Fibroblast of the conjunctiva (primary cell): Measurements from ENCODE around the gene HOXC10.

ENCODE experiments used
- DNase-seq: peaks from one replicate; pipeline ENCODE4 v3.0.0-alpha.2; 2010; ENCODE audit warnings: low read depth

Gene HOXC10

DNA sequence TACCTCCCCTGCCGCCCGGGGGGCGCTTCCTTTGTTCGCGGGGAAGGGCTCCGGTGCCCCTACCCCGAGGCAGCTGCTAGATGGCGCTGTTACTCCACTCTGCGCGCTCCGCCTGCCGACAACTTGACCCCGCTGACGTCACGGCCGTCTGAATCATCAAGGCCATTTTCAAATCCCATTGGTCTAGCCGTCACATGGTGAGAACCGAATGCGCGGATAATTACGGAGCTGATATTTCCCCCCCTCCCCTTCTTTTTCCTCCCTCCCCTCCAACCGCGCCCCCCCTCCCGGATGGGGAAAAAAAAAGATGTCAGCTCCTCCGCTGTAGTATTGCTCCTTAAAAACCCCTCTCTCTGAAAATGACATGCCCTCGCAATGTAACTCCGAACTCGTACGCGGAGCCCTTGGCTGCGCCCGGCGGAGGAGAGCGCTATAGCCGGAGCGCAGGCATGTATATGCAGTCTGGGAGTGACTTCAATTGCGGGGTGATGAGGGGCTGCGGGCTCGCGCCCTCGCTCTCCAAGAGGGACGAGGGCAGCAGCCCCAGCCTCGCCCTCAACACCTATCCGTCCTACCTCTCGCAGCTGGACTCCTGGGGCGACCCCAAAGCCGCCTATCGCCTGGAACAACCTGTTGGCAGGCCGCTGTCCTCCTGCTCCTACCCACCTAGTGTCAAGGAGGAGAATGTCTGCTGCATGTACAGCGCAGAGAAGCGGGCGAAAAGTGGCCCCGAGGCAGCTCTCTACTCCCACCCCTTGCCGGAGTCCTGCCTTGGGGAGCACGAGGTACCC, at the start of gene HOXC10:
HOXC10 (plus strand) TSS at position 246 of the 791 bp plus-strand sequence; CDS start at position 360, 114 bp downstream.
- peak; percentile 62 for DNase-seq

GRCh38 chr12:53935383-53936341, 49.3 kb upstream of the HOXC10 start:
- no peak for DNase-seq

DNA sequence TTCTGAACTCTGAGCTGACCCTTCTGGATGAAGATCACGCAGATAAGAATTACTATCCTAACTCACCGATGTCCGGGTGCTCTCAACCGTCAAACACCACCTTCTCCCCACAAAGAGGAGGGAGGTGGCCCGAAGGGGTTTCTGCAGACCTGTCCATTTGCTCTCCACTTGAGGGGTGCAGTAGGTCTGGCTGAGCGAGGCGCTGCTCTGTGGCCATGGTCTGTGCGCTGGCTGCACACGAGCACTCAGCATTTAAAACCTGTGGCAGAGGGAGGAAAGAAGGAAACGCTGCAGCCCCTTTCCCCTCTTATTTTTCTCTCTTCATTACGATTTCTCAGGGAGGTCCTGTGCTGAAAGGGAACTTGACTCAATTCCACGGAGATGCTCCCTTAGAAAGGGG, 47.8 kb upstream of the HOXC10 start:
- no peak for DNase-seq

DNA sequence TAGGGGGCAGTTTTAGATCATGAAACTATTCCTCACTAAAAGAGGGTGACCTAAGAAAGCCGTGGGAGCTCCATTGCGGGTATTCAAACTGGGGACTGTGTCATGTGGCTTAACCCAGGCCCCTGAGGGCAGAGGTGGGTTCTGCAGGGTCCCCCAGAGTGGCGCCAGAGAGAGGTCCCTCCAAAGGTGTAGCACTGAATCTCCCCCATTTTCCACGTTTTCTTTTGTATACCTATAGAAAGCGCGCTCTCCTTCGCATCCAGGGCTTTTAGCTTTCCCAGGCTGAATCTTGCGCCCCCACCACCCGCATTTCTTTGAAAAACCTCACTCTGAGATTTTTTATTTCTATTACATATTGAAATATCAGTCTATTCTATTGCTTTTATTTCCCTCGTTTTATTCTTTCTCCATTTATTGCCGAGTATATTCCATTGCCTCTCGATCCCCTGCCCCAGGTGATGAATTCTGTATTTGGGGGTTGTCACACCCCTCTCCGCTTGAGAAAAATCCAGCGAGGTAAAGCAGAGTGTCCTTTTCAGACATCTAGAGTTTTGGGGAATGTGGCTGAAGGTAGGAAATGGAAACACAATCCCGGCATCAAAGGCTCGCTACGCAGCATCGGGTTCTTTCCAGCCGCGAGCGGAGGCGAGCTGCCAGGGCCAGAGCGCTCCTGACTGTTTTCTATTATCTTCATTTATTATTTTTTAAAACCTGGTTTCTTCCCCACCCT, 47.2 kb upstream of the HOXC10 start:
- DNase-seq = no peak

GRCh38 chr12:53938326-53939140, 46.4 kb upstream of the HOXC10 start, which contains the start of gene HOXC13:
Gene HOXC13, plus strand, starts transcription at chr12:53938831. Its CDS starts 76 bp downstream, at chr12:53938907.
- no peak for DNase-seq

DNA sequence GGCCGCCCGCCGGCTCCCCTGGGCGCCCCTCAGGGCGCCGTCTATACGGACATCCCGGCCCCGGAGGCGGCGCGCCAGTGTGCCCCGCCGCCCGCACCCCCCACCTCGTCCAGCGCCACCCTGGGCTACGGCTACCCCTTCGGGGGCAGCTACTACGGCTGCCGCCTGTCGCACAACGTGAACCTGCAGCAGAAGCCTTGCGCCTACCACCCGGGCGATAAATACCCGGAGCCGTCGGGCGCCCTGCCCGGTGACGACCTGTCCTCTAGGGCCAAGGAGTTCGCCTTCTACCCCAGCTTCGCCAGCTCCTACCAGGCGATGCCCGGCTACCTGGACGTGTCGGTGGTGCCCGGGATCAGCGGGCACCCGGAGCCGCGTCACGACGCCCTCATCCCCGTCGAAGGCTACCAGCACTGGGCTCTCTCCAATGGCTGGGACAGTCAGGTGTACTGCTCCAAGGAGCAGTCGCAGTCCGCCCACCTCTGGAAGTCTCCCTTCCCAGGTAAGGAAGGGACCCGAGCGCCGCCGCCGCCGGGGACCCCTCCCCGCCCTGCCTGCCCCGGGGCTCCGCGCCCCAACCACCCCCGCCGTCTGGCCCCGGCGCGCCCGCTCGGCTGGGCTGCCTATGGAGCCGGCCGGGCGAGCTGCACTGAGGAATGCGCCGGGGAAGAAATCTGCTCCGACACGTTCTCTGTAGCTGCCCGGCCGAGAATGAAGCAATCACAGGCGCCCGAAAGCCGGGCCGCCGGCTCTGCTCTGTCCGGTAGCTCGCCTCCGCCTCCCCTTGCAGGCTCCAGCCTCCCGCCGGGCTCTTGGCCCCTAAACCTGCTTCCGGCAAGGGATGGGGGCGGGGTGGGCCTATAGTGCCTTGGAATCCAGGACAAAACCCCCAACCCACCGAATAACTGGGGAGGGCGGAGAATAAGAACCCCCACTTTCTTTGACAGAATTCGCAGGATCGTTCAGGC, 45.5 kb upstream of the HOXC10 start:
- no peak for DNase-seq

DNA sequence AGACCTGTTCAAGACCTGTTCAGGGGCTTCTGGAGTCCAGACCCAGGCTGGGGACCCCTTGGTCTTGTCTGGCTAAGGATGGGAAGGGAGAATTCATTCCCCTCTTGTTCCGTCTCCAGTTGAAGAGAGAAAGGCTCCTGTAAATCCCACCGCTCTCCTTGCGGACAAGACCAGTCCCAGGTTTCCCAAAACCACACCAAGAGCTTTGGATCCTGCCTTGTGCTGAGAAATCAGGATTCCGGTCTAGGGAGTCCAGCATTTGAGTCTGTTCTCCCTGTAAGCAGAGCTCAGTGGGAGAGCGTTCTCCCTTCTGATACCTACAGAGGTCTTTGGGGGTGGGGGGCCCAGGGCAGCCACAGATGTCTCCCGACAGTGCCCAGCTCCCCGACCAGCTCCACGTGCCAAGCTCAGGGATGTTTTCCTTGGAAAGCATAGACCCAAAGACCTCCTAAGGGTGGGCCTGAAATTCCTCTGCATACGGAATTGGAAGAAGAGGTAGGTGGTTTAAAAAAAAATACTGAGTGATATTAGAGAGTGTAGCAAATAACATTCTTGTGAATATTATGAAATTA, 44.4 kb upstream of the HOXC10 start:
- DNase-seq = no peak

GRCh38 chr12:53941187-53941586, 43.8 kb upstream of the HOXC10 start:
- DNase-seq = no peak

DNA sequence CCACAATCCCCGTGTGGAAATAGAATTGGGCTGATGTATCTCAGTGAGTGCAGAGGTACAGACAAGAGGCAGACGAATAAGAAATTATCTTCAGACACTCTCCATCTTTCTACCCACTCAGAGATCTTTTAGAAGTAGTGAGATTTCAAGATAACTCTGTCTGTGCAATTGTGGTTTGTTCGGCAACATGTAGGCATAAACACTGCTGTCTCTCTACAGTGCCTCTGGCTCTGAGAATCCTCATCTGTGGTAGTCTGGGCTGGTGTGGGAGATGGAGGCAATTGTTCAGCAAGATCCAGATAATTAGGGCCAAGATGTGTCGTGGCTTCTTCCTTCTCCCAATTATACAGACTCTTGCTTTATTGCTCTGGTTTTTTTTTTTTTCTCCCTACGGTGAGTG, 43.2 kb upstream of the HOXC10 start:
- no peak for DNase-seq

DNA sequence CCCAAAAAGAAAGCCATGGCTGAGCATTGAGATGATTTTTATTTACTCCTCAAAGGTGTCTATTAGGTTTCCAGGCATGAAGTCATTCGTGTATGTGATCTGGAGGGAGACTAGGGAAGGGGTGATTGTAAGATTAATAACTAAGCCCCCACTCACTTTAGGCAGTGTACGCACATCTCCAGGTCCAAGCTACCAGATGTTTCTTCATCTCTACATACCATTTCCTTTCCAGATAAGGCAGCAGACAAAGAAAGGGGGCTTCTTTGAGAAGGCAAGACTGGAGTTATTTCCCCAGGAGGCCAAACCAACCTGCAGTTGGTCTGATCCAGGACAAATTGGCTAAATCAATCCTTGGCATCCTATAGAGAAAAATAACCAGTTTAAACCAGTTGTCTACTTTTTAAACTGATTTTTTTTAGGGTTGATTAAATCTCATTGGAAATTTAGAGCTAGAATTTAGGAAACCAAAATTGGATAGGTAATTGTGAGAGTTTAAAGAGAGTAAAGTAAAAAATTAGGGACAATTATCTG, 42.4 kb upstream of the HOXC10 start:
- DNase-seq = no peak

- no peak for DNase-seq
Measured at GRCh38 chr12:53944209-53944608, 40.7 kb upstream of the HOXC10 start.

- DNase-seq = no peak
Measured at GRCh38 chr12:53944907-53945847, 39.8 kb upstream of the HOXC10 start.

GRCh38 chr12:53947743-53948142, 37.2 kb upstream of the HOXC10 start:
- no peak for DNase-seq

- DNase-seq = no peak
Measured at GRCh38 chr12:53948650-53949593, 36.0 kb upstream of the HOXC10 start.

DNA sequence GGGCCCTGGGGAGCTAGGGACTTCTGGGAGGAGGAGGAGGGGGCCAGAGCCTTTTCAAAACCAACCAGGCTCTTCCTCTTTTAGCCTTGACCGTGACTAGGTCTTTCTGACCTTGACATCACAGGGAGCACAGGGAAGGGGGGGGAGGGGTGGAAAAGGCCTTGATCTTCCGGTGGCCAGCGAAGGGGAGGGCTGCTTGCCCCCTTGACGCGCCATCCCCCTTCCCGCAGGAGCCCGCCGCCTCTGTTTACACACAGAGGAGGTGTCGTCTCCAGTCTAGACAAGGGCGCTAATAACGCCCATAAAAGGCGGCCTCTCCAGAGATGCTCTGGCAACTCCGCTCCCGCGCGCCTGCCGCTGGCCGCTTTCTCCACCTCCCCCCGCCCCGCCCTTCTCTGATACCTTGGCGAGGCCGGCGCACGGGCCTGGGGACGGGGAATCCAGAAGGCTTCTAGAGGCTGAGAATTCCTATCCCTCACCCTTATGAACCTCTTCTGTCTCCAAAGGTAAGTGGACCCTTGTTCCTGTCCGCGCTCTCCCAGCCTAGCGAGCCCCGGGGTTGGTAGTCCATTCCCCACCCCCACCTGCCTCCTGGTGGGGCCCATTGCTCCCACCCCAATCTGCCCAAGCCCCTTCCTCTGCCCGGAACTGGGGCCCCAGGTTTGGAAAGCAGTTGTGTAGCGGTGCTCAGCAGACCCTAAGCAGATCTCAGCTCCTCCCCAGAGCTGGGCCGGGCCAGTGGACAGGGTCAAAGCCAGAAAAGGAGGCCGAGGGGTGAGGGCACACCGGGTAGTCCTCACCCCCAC, 35.1 kb upstream of the HOXC10 start:
- no peak for DNase-seq

- DNase-seq = no peak
Measured at GRCh38 chr12:53950437-53950773, 34.5 kb upstream of the HOXC10 start.
